ENCODE measurements around the gene SMG5.

GRCh38 chr1:156285437-156285836 lies 2.8 kb upstream of the SMG5 start:
- no peak for TF ChIP-seq CTCF (IDR thresholded peaks at IDR 0.05; ENCODE audit: poor library complexity)
- no peak for TF ChIP-seq EZH2 (IDR thresholded peaks at IDR 0.05; ENCODE audit: borderline replicate concordance)
